ENCODE results near the gene EZH2.

The EZH2 gene

GRCh38 chr7:148799893-148800555 is 84.1 kb downstream of the EZH2 start:
- DNase-seq (ENCODE audit: insufficient read length, low spot score): no peak
- no peak for TF ChIP-seq POLR2A (IDR thresholded peaks at IDR 0.05; ENCODE audit: low read depth, low read length)
- FAIRE-seq: no peak

- FAIRE-seq: no peak
- no peak for TF ChIP-seq POLR2A (IDR thresholded peaks at IDR 0.05; ENCODE audit: low read depth, low read length)
- no peak for DNase-seq (ENCODE audit: insufficient read length, low spot score)
Observed at GRCh38 chr7:148796841-148797240, 87.2 kb downstream of the EZH2 start.

DNA sequence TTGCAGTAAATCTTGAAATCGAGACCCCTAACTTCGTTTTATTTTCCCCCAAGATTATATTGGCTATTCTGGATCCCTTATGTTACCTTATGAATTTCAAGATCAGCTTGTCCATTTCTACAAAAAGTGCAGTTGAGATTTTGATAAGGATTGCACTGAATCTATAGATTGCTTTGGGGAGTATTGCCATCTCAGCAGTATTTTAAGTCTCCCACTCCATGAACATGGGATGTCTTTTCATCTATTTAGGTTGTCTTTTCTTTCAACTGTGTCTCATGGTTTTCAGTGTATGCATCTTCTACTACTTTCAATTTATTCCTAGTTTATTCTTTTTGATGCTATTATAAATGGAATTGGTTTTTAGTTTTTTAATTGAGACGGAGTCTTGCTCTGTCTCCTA is 89.6 kb downstream of the EZH2 start:
- no peak for FAIRE-seq
- DNase-seq (ENCODE audit: insufficient read length, low spot score): no peak
- no peak for TF ChIP-seq POLR2A (IDR thresholded peaks at IDR 0.05; ENCODE audit: low read depth, low read length)

DNA sequence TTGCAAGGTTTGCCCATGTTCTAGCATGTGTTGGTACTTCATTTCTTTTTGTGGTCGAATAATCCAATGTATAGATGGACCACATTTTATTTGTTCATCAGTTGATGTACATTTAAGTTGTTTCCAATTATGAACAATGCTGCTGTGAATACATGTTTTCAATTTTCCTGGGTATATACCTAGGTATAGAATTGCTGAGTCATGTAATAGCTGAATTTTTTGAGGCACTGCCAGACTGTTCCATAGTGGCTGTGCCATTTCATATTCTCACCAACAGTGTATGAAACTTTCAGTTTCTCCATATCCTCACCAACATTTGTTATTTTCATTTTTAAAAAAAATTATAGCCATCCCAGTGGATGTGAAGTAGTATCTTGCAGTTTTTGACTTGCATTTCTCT is 90.5 kb downstream of the EZH2 start:
- TF ChIP-seq POLR2A (IDR thresholded peaks at IDR 0.05; ENCODE audit: low read depth, low read length): no peak
- no peak for FAIRE-seq
- DNase-seq (ENCODE audit: insufficient read length, low spot score): no peak

DNA sequence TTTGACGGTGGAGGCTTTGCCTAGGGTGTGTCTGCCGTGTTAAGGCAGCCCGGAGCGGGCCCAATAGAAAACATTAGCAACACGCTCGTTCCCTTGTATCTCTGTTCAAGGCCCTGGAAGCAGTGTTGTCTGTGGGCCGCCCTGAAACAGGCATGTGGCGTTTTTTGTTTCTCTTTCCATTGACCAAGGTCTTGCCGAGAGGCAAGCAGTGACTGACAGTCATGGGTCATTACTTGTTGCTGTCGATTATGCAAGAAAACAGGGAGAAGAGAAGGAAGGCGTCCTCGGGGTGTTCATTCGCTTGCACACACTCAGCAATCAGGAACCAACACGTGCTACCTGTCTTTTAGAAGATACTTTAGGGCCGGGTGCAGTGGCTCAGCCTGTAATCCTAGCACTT is 92.5 kb downstream of the EZH2 start:
- no peak for DNase-seq (ENCODE audit: insufficient read length, low spot score)
- TF ChIP-seq POLR2A (IDR thresholded peaks at IDR 0.05; ENCODE audit: low read depth, low read length): no peak
- no peak for FAIRE-seq

- FAIRE-seq (no peak), DNase-seq (ENCODE audit: insufficient read length, low spot score) (no peak)
- no peak for TF ChIP-seq POLR2A (IDR thresholded peaks at IDR 0.05; ENCODE audit: low read depth, low read length)
Observed at GRCh38 chr7:148790850-148791249, 93.2 kb downstream of the EZH2 start.

- no peak for DNase-seq (ENCODE audit: insufficient read length, low spot score)
- FAIRE-seq: no peak
- no peak for TF ChIP-seq POLR2A (IDR thresholded peaks at IDR 0.05; ENCODE audit: low read depth, low read length)
Observed at GRCh38 chr7:148790131-148790726, 93.9 kb downstream of the EZH2 start.

- no peak for DNase-seq (ENCODE audit: insufficient read length, low spot score)
- TF ChIP-seq POLR2A (IDR thresholded peaks at IDR 0.05; ENCODE audit: low read depth, low read length): no peak
- FAIRE-seq: no peak
Observed at GRCh38 chr7:148789220-148789619, 94.9 kb downstream of the EZH2 start.

DNA sequence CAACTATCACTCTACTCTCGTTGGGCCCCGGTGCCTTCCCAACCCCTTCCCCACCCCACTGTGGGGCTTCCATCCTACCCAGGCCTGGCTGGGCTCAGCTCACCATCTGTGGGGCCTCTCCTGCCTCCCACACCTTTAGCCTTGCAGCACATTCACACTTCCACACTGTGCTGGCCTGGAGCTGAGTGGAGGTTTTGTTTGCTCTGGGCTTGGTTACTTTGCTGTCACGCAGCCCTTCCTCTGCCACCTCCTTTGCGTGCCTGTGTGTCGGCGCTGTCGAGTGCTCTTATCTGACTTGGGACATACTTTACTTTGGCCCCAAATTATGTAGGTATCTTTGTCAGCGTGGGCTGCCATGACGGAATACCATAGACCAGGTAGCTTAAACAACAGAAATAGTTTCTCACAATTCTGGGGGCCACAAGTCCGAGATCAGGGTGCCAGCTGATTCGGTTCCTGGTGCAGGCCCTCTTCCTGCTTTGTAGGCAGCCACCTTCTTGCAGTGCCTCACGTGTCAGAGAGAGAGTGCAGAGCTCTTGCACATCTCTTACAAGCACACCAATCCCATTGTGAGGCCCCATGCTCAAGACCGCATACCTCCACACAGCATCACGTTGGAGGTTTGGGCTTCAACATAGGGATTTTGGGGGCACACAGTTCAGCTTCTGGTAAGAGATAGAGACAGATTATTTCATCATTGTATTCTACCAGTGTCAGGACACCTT is 96.4 kb downstream of the EZH2 start:
- DNase-seq (ENCODE audit: insufficient read length, low spot score) (no peak), FAIRE-seq (no peak)
- TF ChIP-seq POLR2A (IDR thresholded peaks at IDR 0.05; ENCODE audit: low read depth, low read length): no peak

DNA sequence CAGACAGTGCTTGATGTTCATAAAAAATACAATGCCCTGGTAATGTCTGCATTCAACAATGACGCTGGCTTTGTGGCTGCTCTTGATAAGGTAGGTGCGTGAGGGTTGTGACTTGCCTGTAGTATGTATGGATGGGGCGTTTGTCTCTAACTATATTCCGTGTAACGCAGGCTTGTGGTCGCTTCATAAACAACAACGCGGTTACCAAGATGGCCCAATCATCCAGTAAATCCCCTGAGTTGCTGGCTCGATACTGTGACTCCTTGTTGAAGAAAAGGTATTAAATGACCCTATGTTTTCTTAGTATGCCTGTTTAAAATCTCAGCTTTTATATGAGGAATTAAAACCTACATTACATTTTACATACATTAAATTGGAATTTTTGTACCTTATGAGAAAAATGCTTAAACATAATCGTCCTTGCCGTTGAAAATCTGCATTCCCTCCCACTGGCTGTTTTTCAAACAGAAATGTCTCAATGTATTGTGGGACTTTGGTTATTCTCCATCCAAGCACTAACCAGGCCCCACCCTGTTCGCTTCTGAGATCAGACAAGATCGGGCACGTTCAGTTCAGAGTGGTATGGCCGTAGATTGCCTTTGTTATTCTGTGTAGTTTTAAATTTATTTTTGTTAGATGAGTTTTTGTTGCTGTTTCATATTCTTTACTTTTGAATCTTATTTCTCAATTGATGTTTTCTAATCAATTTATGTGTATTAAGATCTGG is 100.1 kb downstream of the EZH2 start:
- TF ChIP-seq POLR2A (IDR thresholded peaks at IDR 0.05; ENCODE audit: low read depth, low read length): no peak
- DNase-seq (ENCODE audit: insufficient read length, low spot score): no peak
- no peak for FAIRE-seq

DNA sequence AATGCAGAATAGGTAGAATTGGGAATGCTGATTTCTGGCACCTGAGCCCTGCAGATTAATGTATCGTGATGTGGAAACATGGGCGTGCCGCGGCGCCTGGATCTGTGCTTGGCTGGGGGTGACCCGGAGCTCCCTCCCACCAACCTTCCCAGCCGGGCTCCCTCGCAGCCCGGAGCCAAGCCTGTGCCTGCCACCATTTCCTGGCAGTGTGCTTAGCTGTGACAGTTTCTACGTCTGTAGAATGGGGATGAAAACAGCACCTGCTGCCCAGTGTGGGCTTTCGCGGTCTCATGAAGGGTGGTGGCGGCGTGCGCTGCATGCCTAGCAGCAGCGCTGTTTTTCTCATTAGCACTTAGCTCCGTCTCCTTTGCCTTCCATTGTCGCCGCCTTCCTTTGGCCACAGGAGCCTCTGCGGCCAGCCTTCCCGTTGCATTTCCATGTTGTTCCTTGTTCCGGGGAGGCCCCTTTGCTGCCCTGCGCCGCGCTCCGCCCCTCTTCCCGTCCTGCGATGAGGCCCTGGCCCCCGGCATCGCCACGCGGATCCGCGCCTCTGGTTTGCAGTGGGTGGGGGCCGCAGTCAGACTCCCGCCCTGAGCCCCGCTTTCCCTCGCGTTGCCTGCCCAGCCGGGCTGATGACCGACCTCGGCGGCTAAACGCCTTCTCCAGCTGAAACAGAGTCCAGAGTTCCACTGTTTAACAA is 101.2 kb downstream of the EZH2 start:
- DNase-seq (ENCODE audit: insufficient read length, low spot score) (no peak), FAIRE-seq (no peak)
- no peak for TF ChIP-seq POLR2A (IDR thresholded peaks at IDR 0.05; ENCODE audit: low read depth, low read length)

DNA sequence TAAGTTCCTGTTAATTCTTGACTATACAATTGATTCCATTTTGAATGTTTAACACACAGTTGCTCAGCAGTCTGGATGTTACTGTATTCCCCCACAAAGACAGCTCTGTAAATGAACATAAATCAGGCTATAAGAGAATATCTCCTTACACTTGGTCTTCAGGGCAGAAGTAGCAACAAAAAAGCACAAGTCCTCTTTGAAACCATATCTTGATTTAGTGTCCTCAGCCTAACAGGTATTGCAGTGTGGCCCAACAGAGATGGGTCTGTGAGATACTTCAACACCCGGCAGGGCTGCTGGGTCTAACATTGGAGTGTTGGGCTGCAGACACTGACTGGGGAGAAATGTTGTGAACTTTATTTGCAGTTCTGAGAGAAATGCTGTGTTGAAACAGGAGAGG is 109.6 kb downstream of the EZH2 start:
- FAIRE-seq (no peak), DNase-seq (ENCODE audit: insufficient read length, low spot score) (no peak)
- no peak for TF ChIP-seq POLR2A (IDR thresholded peaks at IDR 0.05; ENCODE audit: low read depth, low read length)

DNA sequence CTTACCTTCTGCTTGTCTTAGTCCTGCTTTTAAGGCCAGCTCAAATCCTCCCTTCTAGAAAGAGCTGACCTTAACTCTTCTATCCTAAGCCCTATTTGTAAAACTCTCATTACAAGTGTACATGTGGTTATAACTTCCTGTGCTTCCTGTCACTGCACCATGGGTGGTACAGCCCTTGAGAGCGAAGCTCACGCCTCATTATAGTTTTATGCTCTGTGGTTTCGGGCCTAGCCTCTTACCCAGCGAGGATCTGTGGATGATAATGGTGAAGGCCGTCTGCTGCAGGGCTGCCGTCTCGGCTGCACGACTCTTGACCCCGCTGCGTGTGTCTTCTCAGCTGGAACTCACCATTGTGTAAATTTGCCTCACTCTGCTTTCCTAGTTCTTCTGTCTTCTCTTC is 110.8 kb downstream of the EZH2 start:
- no peak for TF ChIP-seq POLR2A (IDR thresholded peaks at IDR 0.05; ENCODE audit: low read depth, low read length)
- DNase-seq (ENCODE audit: insufficient read length, low spot score) (no peak), FAIRE-seq (no peak)
